NK-92 (cell line): Measurements from ENCODE around the gene CRYBA2.

Source experiments
- DNase-seq: peaks from one replicate; lab custom pipeline; 2025; ENCODE audit not compliant: unreplicated experiment; lab: John Stamatoyannopoulos, UW

Gene CRYBA2

GRCh38 chr2:218999881-219000568, 6.8 kb upstream of the CRYBA2 start:
- DNase-seq: no peak

- DNase-seq: no peak
Observed at GRCh38 chr2:218999021-218999880, 6.0 kb upstream of the CRYBA2 start.

GRCh38 chr2:218998414-218999002, 5.3 kb upstream of the CRYBA2 start:
- no peak for DNase-seq

GRCh38 chr2:218997731-218998130, 4.5 kb upstream of the CRYBA2 start:
- no peak for DNase-seq

GRCh38 chr2:218996937-218997336, 3.7 kb upstream of the CRYBA2 start:
- DNase-seq: no peak

- no peak for DNase-seq
Observed at GRCh38 chr2:218995972-218996711, 2.9 kb upstream of the CRYBA2 start.

- no peak for DNase-seq
Observed at GRCh38 chr2:218995561-218995960, 2.3 kb upstream of the CRYBA2 start.

- no peak for DNase-seq
Observed at GRCh38 chr2:218992703-218993344, 398 bp downstream of the CRYBA2 start.

GRCh38 chr2:218992196-218992595, 1.0 kb downstream of the CRYBA2 start:
- DNase-seq: no peak

- no peak for DNase-seq
Observed at GRCh38 chr2:218991674-218992168, 1.5 kb downstream of the CRYBA2 start.

GRCh38 chr2:218990612-218991011, 2.6 kb downstream of the CRYBA2 start:
- DNase-seq: no peak

- no peak for DNase-seq
Observed at GRCh38 chr2:218990052-218990451, 3.2 kb downstream of the CRYBA2 start.

- DNase-seq: no peak
Observed at GRCh38 chr2:218988650-218989049, 4.6 kb downstream of the CRYBA2 start.

GRCh38 chr2:218988164-218988563, 5.1 kb downstream of the CRYBA2 start:
- no peak for DNase-seq

GRCh38 chr2:218986148-218986761, 7.0 kb downstream of the CRYBA2 start:
- no peak for DNase-seq

- DNase-seq: no peak
Observed at GRCh38 chr2:218985325-218986091, 7.7 kb downstream of the CRYBA2 start.

- DNase-seq: no peak
Observed at GRCh38 chr2:218985021-218985324, 8.2 kb downstream of the CRYBA2 start, which contains the start of gene FEV. Gene FEV (minus strand): TSS chr2:218985184. CDS start chr2:218985075, 109 bp downstream.

GRCh38 chr2:218984239-218985020, 8.8 kb downstream of the CRYBA2 start:
- no peak for DNase-seq

- no peak for DNase-seq
Observed at GRCh38 chr2:218983934-218984238, 9.3 kb downstream of the CRYBA2 start.
